ENCODE data around the gene LRRC75B.

DNA sequence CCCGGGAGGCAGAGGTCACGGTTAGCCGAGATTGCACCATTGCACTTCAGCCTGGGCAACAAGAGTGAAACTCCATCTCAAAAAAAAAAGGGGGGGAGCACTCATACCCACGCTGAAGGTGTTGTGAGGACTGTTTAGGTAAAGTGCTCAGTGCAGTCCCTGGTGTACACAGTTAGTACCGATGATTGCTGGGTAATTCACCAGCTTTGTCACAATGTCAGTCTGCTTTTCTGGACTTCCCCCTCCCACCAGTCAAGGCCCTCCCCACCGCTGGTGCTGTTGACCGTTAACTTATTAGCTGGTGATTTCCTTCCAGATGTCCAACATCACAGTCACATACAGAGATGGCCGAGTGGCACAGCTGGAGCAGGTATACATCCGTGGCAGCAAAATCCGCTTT is 25.2 kb downstream of the LRRC75B start:
- TF ChIP-seq POLR2A (IDR thresholded peaks at IDR 0.05; ENCODE audit: low read depth, low read length): no peak
- no peak for TF ChIP-seq POLR2AphosphoS5 (IDR thresholded peaks at IDR 0.05; ENCODE audit: low read depth, low read length)
- TF ChIP-seq PAX5 (IDR thresholded peaks at IDR 0.05; ENCODE audit: insufficient read depth, low read length, severe bottlenecking): no peak

Data from GM12891 (cell line).